ENCODE results near the gene ERFL. TPM values are rescaled to one million over a fixed set of nuclear protein-coding genes. Genes with fewer than 3 reads are reported as not detected.

Gene ERFL
- total RNA-seq, 1 donor, result 0.21 TPM

GRCh38 chr19:41905273-41906002 lies 22.8 kb downstream of the ERFL start:
- Histone ChIP-seq H3K4me1 (ENCODE audit: insufficient read depth, low read length) (no peaks in the 10 kb centered on the region), H3K27me3 (ENCODE audit: insufficient read depth, low read length) (no peaks in the 10 kb centered on the region), H3K4me3 (ENCODE audit: low read length) (no peak overlapping the region), H3K9me3 (ENCODE audit: low read depth, low read length) (no peaks in the 10 kb centered on the region)

GRCh38 chr19:41904118-41904870 lies 24.0 kb downstream of the ERFL start:
- H3K4me1 ChIP-seq (ENCODE audit: insufficient read depth, low read length), result no peaks in the 10 kb centered on the region

GRCh38 chr19:41903193-41903953 lies 24.9 kb downstream of the ERFL start:
- H3K4me1 ChIP-seq (ENCODE audit: insufficient read depth, low read length), result no peaks in the 10 kb centered on the region
- H3K9me3 ChIP-seq (ENCODE audit: low read depth, low read length), result no peaks in the 10 kb centered on the region
- no peaks in the 10 kb centered on the region for H3K27me3 ChIP-seq (ENCODE audit: insufficient read depth, low read length)
- no peak overlapping the region for H3K4me3 ChIP-seq (ENCODE audit: low read length)

More at GRCh38 chr19:41904118-41904870, 24.0 kb downstream of the ERFL start:
- H3K9me3 ChIP-seq (ENCODE audit: low read depth, low read length), result no peaks in the 10 kb centered on the region
- no peak overlapping the region for H3K4me3 ChIP-seq (ENCODE audit: low read length)
- H3K27me3 ChIP-seq (ENCODE audit: insufficient read depth, low read length), result no peaks in the 10 kb centered on the region

- Histone ChIP-seq H3K4me1 (ENCODE audit: insufficient read depth, low read length) (no peaks in the 10 kb centered on the region), H3K4me3 (ENCODE audit: low read length) (no peak overlapping the region), H3K9me3 (ENCODE audit: low read depth, low read length) (no peaks in the 10 kb centered on the region)
Measured at GRCh38 chr19:41902594-41902993, 25.7 kb downstream of the ERFL start.

GRCh38 chr19:41901707-41902360 lies 26.4 kb downstream of the ERFL start:
- Histone ChIP-seq H3K9me3 (ENCODE audit: low read depth, low read length) (no peaks in the 10 kb centered on the region), H3K4me1 (ENCODE audit: insufficient read depth, low read length) (no peaks in the 10 kb centered on the region), H3K27me3 (ENCODE audit: insufficient read depth, low read length) (no peaks in the 10 kb centered on the region), H3K4me3 (ENCODE audit: low read length) (no peak overlapping the region)

More at GRCh38 chr19:41902594-41902993, 25.7 kb downstream of the ERFL start:
- no peaks in the 10 kb centered on the region for H3K27me3 ChIP-seq (ENCODE audit: insufficient read depth, low read length)

GRCh38 chr19:41898235-41898634 lies 30.0 kb downstream of the ERFL start:
- no peaks in the 10 kb centered on the region for H3K27me3 ChIP-seq (ENCODE audit: insufficient read depth, low read length)
- peaks cover 5% of the 10 kb centered on the region for H3K4me1 ChIP-seq (ENCODE audit: insufficient read depth, low read length)
- no peak overlapping the region for H3K4me3 ChIP-seq (ENCODE audit: low read length)
- no peaks in the 10 kb centered on the region for H3K9me3 ChIP-seq (ENCODE audit: low read depth, low read length)

- Histone ChIP-seq H3K4me3 (ENCODE audit: low read length) (no peak overlapping the region), H3K9me3 (ENCODE audit: low read depth, low read length) (no peaks in the 10 kb centered on the region), H3K27me3 (ENCODE audit: insufficient read depth, low read length) (no peaks in the 10 kb centered on the region), H3K4me1 (ENCODE audit: insufficient read depth, low read length) (peaks cover 8% of the 10 kb centered on the region)
Measured at GRCh38 chr19:41897820-41898219, 30.4 kb downstream of the ERFL start.

- Histone ChIP-seq H3K9me3 (ENCODE audit: low read depth, low read length) (no peaks in the 10 kb centered on the region), H3K27me3 (ENCODE audit: insufficient read depth, low read length) (no peaks in the 10 kb centered on the region), H3K4me1 (ENCODE audit: insufficient read depth, low read length) (peaks cover 14% of the 10 kb centered on the region), H3K4me3 (ENCODE audit: low read length) (no peak overlapping the region)
Measured at GRCh38 chr19:41897181-41897580, 31.1 kb downstream of the ERFL start.

- Histone ChIP-seq H3K4me3 (ENCODE audit: low read length) (no peak overlapping the region), H3K9me3 (ENCODE audit: low read depth, low read length) (no peaks in the 10 kb centered on the region), H3K4me1 (ENCODE audit: insufficient read depth, low read length) (peaks cover 20% of the 10 kb centered on the region), H3K27me3 (ENCODE audit: insufficient read depth, low read length) (no peaks in the 10 kb centered on the region)
Measured at GRCh38 chr19:41896581-41896942, 31.7 kb downstream of the ERFL start.

GRCh38 chr19:41895745-41896580 lies 32.3 kb downstream of the ERFL start:
- peaks cover 26% of the 10 kb centered on the region for H3K4me1 ChIP-seq (ENCODE audit: insufficient read depth, low read length)
- no peaks in the 10 kb centered on the region for H3K27me3 ChIP-seq (ENCODE audit: insufficient read depth, low read length)
- no peak overlapping the region for H3K4me3 ChIP-seq (ENCODE audit: low read length)
- no peaks in the 10 kb centered on the region for H3K9me3 ChIP-seq (ENCODE audit: low read depth, low read length)

GRCh38 chr19:41894350-41894749 lies 33.9 kb downstream of the ERFL start:
- peaks cover 43% of the 10 kb centered on the region for H3K4me1 ChIP-seq (ENCODE audit: insufficient read depth, low read length)

GRCh38 chr19:41893899-41894298 lies 34.4 kb downstream of the ERFL start:
- Histone ChIP-seq H3K4me1 (ENCODE audit: insufficient read depth, low read length) (peaks cover 47% of the 10 kb centered on the region), H3K9me3 (ENCODE audit: low read depth, low read length) (no peaks in the 10 kb centered on the region)

More at GRCh38 chr19:41894350-41894749, 33.9 kb downstream of the ERFL start:
- Histone ChIP-seq H3K4me3 (ENCODE audit: low read length) (no peak overlapping the region), H3K27me3 (ENCODE audit: insufficient read depth, low read length) (no peaks in the 10 kb centered on the region), H3K9me3 (ENCODE audit: low read depth, low read length) (no peaks in the 10 kb centered on the region)

GRCh38 chr19:41892173-41892902 lies 35.9 kb downstream of the ERFL start:
- peaks cover 61% of the 10 kb centered on the region for H3K4me1 ChIP-seq (ENCODE audit: insufficient read depth, low read length)
- no peaks in the 10 kb centered on the region for H3K9me3 ChIP-seq (ENCODE audit: low read depth, low read length)
- H3K27me3 ChIP-seq (ENCODE audit: insufficient read depth, low read length), result no peaks in the 10 kb centered on the region
- no peak overlapping the region for H3K4me3 ChIP-seq (ENCODE audit: low read length)

More at GRCh38 chr19:41893899-41894298, 34.4 kb downstream of the ERFL start:
- Histone ChIP-seq H3K27me3 (ENCODE audit: insufficient read depth, low read length) (no peaks in the 10 kb centered on the region), H3K4me3 (ENCODE audit: low read length) (no peak overlapping the region)

Data from mononuclear cell (primary cell).